H54 (cell line): ENCODE measurements around the gene NEDD4L.

Source experiments
- DNase-seq: peaks from one replicate; pipeline ENCODE4 v3.0.0; 2011; ENCODE audit warnings: low spot score, mixed read lengths; ENCODE audit not compliant: insufficient read length
- FAIRE-seq: peaks from 3 replicates; lab custom pipeline; 2011; peaks lifted over from hg19 to GRCh38; lab: Jason Lieb, UNC
- POLR2A ChIP-seq: IDR thresholded peaks from 2 replicates; pipeline ENCODE4 v1.6.1; 2011; ENCODE audit warnings: low read depth, mild to moderate bottlenecking, low read length

Gene NEDD4L

DNA sequence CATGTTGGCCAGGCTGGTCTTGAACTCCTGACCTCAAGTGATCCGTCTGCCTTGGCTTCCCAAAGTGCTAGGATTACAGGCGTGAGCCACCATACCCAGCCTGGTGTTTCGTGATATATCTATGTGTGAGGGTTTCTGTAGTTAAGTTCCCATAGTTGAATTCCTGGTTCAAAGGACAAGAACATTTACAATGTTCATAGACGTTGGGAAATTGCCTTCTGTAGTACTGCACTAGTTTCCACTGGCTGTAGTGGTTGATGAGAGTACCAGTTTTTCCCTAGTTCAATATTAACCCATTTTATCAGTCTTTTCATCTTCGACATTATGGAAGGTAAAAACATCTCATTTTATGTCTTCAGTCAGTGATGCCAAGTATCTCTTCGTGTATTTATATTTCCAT, 171.0 kb downstream of the NEDD4L start:
- no peak for TF ChIP-seq POLR2A
- no peak for DNase-seq
- no peak for FAIRE-seq

DNA sequence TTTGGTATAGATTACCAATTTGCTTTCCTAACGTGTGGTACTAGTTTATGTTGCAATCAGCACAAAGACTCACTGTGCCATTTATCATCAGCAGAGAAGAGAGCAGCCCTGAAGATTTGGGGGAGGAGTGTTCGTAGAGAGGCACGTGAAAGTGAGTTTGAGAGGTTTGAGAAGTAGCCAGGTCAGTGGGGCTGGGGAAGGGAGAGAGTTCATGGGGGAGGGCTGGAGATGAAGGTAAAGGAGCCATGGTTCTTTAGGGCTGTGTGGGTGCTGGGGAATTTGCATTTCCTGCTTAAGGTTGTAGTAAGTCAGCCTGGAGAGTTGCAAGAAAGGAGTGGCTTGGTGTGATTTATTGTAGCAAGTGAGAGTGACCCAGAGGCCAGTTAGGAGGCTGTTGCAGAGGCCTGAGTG, 172.1 kb downstream of the NEDD4L start:
- DNase-seq (no peak), FAIRE-seq (peak; percentile 38)
- no peak for TF ChIP-seq POLR2A

DNA sequence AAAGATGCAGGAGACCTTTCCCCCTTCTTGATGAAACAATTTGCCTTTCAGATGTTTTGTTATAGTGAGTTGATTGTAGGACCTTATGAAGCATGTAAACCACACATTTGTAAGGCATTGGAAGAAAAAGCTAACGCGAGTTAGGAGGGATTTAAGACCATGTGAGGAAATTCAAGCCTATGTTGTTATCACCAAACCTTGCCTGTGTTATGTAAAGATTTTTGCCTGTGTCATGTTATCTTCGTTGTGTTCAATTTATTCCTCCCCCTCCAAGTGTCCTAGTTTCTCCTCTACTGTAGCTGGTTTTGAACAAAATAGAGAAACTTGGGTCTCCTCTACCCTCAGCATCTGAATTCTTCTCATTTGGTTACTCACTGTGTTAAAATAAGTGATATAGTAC, 173.0 kb downstream of the NEDD4L start:
- TF ChIP-seq POLR2A, result no peak
- DNase-seq (no peak), FAIRE-seq (no peak)

DNA sequence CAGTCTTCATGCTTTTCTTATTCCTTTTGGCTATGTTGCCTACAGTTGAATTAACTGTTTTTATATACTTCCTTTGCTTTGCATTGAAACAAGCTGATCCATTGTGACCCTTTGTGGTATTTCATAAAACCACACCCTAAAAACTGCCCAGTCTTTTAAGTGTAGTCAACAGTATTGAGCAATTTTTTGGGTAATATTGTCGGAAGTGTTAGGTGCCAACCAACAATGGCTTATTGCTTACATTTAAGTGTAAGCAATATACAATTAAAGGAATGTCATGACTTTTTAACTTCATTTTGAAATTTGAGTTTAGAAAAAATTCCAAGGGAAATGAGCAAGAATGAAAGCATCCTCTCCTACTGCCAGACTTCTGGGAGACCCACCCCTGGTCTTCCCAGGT, 174.1 kb downstream of the NEDD4L start:
- peak; percentile 74 for FAIRE-seq
- TF ChIP-seq POLR2A, result no peak
- DNase-seq, result no peak

DNA sequence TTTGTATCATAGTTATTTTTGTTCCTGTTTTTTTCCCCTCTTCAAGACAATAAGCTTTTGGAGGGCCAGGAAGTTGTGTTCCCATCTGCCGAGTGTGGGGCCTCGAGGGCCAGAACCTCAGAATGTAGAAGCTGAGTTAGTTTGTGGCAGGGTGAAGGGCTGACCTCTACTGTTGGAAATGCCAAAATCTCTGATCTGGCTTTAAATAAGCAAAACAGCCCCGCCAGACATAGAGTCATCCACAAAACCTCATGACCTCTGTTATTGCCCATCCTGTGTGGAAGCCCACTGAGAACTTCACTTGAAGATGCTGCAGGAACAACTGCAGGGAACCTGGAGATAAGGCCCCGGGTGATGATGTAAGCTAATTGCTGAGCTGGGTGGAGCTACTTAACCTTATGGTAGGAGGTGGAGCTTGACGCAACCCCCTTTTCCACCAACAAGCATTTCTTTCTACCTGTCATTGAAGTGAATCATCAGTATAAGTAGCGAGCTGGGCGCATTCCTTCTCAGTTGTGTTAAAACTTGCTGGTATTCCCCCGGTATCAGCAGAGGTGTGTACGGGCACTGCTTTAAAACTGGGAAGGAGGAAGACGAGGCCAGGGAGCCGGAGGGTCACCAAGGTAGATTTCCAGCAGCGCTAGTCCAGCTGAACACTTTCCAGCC, 177.2 kb downstream of the NEDD4L start:
- TF ChIP-seq POLR2A, result no peak
- DNase-seq (no peak), FAIRE-seq (peak; percentile 80)

DNA sequence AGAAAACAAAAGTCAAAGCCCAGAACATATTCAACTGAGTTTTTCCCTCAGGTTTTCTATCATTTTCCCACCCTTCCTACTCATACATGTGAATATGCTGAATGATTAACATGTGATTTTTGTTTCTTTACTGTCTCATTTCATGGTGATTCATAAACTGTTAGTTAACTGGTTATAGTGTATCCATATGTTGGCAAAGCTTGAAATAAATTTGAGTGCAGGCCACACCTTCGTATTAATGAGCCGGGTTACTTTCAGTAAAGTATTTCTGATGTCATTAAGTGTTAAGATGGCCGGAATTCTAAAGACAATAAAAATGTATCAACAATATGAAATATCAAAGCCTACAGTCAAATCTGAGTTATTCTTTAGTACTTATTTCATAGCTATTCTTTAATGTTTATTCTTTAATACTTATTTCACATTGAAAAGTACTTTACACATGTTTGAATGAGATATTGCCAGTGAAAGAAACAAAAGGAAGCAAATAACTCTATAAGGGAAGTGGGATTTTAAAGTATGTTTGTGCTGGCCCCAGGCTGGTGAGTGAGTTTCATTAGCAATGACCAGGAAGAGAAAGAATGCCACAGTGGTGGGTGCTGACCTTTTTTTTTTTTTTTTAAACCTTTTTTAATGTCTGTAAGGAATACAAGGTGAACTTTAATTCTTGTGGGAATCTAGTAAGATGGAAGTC, 178.6 kb downstream of the NEDD4L start:
- no peak for FAIRE-seq
- no peak for DNase-seq
- TF ChIP-seq POLR2A, result no peak

DNA sequence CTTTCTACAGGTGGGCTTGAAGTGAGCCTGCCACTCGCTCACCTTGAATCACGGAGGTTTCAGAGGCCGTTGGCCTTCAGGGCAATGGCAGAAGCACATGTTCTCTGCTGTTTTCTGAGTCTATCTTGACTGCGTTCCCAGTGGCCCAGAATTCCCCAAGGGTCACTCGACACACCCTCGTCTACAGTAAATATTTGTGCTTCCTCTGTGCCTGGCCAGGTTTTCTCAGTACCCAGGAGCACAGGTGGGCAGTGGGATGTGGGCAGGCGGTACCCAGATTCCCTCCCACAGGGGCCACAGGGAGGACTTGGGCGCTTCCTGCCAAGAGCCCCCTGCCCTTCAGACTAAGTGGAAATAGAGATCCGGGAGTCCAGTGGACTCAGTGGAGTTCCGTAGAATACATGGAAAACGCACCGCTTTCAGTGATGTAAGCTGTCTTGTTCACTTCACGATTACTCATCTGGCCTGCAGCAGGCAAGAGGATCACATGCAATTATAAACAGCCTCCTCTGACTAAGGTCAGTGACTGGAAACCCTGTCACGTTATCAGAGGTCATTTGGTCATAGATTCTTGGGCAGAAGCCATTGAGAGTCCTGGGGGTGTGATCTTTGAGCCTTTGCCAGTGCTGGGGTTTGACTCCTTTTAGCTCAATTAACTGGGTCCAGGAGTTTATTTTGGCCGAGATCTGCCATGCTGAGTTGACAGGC, 179.8 kb downstream of the NEDD4L start:
- no peak for TF ChIP-seq POLR2A
- FAIRE-seq, result peak; percentile 64
- DNase-seq, result no peak

DNA sequence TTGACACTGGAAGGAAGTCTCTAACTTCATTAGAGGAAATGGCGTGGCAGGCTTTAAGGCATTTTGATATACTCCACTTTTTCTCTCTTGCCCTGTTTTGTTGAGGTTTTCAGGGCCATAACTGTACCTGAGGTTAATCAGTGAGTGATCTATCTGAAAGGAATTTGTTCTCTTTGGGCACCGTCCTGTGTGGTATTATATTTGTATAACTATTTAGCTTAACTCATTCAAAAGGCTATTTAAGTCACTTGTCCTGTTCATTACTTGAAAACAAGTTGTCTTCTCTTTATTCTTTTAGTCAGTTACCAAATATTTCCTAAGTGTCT, 180.4 kb downstream of the NEDD4L start:
- FAIRE-seq (no peak), DNase-seq (no peak)
- no peak for TF ChIP-seq POLR2A

DNA sequence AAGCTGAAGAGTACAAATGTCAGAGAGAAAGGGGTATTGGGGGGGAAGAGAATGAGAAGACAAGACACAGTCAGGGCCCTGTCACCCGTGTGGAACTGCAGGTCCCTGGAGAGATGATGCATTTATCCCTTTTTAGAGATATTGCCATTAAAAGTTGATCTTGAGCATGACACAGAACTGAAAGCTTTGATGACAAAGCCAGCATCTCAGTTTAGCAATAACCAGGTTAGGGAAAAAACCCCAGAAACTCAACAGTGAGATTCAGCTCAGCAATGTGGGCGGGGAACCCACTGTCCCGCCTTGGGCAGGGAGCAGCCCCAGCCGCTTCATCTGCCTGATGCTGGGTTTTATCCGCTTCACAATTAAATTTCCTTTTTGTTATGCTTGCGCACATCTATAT, 181.1 kb downstream of the NEDD4L start:
- TF ChIP-seq POLR2A, result no peak
- no peak for FAIRE-seq
- no peak for DNase-seq

DNA sequence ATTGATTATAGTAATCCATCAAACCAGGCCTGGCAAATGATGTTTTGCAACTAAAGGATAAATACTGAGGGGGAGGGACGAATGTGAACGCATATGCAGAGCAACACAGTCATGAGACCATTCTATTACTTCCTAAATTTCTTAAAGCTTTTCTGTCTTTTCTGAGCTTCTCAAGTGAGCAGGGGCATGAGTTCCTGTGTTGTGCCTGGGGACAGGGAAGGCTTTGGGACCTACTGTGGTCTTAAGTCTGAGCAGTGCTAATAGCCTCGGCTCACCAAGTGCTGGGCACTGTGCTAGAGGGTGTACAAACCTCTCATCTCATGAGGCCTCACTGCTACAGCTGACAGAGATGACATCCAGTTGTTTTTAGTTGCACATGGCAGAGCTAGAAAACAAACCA, 182.4 kb downstream of the NEDD4L start:
- no peak for TF ChIP-seq POLR2A
- FAIRE-seq (no peak), DNase-seq (no peak)

DNA sequence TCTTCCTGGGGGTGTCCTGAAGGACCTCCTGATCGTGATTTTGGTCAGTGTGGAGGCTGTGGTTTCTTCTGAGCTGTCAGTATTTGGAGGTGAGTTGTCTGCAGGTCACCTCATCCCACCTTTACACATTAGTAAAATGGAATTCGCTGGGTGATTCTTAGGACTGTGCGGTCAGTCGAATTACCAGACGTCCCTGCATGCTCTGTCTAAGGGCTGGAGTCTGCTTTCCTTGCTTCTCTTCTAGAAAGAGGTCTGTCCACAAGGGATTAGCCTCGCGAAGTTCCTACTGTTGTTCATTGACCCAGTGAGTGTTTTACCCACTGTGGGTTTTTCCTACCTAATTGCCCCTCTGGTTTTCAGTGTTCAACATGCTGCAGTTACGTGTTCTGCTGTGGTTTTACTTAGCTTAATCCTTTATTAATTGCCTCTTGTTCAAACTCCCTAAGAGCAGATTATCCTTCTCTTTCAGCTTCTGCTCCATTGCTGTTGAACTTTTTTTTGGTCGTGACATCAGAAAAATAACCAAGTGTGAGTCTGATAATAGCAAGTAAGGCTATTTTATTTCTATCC, 183.4 kb downstream of the NEDD4L start:
- TF ChIP-seq POLR2A, result no peak

DNA sequence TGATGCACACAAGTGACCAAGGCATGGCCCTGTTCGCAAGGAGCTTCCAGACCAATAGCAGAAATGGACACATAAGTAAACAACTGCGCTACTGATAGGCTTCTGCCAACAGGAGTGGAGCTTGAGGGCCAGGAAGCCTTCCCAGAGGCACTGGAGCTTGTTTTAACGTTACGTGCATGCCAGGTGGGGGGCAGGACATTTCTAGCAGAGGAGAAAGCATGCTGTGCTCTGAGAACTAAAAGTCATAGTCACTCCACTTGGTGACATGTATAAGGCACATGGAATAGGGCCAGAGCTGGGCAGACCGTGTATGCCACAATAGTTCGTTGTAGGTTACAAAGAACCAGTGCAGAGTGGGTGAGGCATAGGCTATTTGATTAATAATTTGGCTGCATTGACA, 184.2 kb downstream of the NEDD4L start:
- TF ChIP-seq POLR2A, result no peak
- FAIRE-seq, result no peak
- DNase-seq, result no peak

More for the DNA sequence above, 183.4 kb downstream of the NEDD4L start:
- no peak for DNase-seq
- no peak for FAIRE-seq

DNA sequence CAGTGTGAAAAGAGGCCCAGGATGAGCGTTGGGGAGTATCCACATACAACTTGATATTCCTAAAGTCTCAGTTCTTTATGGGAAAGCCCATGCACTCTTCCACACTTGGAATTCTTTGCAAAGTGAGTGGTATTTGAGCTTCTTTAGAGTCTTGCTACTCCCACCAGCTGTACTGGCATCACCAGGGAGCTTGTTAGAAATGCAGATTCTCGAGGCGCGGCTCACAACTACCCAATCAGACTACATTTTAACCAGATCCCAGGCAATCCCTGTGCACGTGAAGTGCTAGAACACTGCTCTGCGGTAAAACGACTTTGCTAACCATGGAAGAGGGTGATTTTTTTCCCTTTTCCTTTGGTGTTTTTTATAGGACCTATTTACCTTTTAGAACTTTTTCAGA, 184.7 kb downstream of the NEDD4L start:
- DNase-seq (no peak), FAIRE-seq (no peak)
- no peak for TF ChIP-seq POLR2A

DNA sequence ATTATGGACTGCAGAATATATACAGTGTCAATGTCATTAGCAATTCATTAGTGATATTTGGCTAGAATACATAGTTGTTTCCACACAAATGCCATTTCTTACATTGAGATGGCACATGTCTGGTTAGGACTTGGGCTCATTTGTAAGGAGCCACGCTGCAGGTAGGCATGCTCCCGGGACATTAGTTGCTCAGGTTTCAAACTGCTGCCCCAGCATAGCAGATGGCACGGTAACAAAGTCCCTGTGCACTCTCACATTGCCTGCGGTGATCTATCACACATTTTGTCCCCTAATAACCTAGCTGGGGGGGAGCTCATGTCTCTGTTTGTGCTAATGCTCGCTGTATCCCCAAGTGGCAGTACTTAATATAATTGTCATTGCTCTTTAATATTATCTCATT, 185.1 kb downstream of the NEDD4L start:
- no peak for TF ChIP-seq POLR2A
- FAIRE-seq (no peak), DNase-seq (no peak)
